ENCODE results near the gene MAP3K5.

Gene MAP3K5

GRCh38 chr6:136641166-136641565 lies 151.1 kb downstream of the MAP3K5 start:
- TF ChIP-seq CTCF (IDR thresholded peaks at IDR 0.05; ENCODE audit: low read length, missing control alignments): no peak
- peak; percentile 58 for DNase-seq (ENCODE audit: low read depth)
- no peak overlapping the region for H3K4me3 ChIP-seq (replicated peaks; ENCODE audit: low read depth, low read length)

- peak; percentile 77 for DNase-seq (ENCODE audit: low read depth)
- TF ChIP-seq CTCF (IDR thresholded peaks at IDR 0.05; ENCODE audit: low read length, missing control alignments): no peak
- no peak overlapping the region for H3K4me3 ChIP-seq (replicated peaks; ENCODE audit: low read depth, low read length)
These were observed 152.0 kb downstream of the MAP3K5 start for GRCh38 chr6:136640132-136640915.

- DNase-seq (ENCODE audit: low read depth): no peak
- no peak for TF ChIP-seq CTCF (IDR thresholded peaks at IDR 0.05; ENCODE audit: low read length, missing control alignments)
- no peak overlapping the region for H3K4me3 ChIP-seq (replicated peaks; ENCODE audit: low read depth, low read length)
These were observed 152.6 kb downstream of the MAP3K5 start for GRCh38 chr6:136639702-136640101.

DNA sequence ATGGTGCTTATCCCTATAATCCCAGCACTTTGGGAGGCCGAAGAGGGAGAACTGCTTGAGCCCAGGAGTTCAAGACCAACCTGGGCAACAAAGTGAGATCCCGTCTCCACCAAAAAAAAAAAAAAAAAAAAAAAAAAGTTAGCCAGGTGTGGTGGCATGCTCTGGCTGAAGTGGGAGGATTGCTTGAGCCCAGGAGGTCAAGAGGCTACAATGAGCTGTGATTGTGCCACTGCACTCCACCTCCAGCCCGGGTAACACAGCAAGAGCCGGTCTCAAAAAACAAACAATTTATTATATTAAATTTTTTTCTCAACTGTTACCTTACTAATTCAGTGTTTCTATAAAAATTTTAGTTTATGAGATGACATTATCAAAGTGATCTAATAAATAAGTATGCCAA lies 156.7 kb downstream of the MAP3K5 start:
- TF ChIP-seq CTCF (IDR thresholded peaks at IDR 0.05; ENCODE audit: low read length, missing control alignments): no peak
- no peak for DNase-seq (ENCODE audit: low read depth)
- no peak overlapping the region for H3K4me3 ChIP-seq (replicated peaks; ENCODE audit: low read depth, low read length)

DNA sequence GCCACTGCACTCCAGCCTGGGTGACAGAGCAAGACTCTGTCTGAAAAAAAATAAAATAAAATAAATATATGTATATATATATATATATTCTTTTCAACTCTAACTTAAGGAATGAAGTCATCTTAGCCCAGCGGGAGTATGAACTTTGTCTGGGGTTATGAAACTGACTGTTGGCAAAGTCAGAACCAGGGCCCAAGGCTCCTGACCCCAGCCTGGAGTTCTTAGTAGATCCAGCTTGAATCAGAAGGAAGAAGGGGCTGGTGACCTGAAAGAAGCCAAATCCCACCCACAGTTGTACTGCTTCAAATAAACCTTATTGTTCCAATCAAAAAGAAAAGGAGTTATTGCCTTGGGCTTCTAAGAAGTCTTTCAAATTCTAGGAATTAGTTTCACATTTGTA lies 158.9 kb downstream of the MAP3K5 start:
- DNase-seq (ENCODE audit: low read depth): no peak
- no peak overlapping the region for H3K4me3 ChIP-seq (replicated peaks; ENCODE audit: low read depth, low read length)
- no peak for TF ChIP-seq CTCF (IDR thresholded peaks at IDR 0.05; ENCODE audit: low read length, missing control alignments)

- peak; percentile 42 for DNase-seq (ENCODE audit: low read depth)
- no peak overlapping the region for H3K4me3 ChIP-seq (replicated peaks; ENCODE audit: low read depth, low read length)
- no peak for TF ChIP-seq CTCF (IDR thresholded peaks at IDR 0.05; ENCODE audit: low read length, missing control alignments)
These were observed 163.3 kb downstream of the MAP3K5 start for GRCh38 chr6:136628996-136629395.

DNA sequence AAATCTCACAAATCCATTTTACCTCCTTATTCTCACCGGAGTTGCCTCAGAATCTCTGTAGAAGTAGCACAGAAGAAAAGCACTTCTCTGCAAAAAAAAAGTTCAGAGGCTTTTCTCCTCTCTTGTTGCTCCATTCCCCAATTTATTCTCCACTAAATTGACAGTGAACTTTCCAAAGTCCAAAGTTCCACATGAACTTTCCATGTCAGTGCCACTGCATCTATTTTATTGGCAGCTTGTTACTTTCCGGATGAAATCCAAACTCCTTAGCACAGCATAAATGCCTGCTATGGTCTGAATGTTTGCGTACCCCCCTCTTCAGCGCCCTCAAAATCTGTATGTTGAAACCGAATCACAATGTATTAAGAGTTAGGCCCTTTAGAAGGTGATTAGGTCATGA lies 165.1 kb downstream of the MAP3K5 start:
- TF ChIP-seq CTCF (IDR thresholded peaks at IDR 0.05; ENCODE audit: low read length, missing control alignments): no peak
- H3K4me3 ChIP-seq (replicated peaks; ENCODE audit: low read depth, low read length): no peak overlapping the region
- no peak for DNase-seq (ENCODE audit: low read depth)
